ENCODE measurements around the gene NHS. TPM values are rescaled to one million over a fixed set of nuclear protein-coding genes. Genes with fewer than 3 reads are reported as not detected.

The NHS gene
- total and polyA plus RNA-seq, 2 of the 13 experiments (the other 11 are each of a cell fraction or from before 2014, with no cell fraction given), result 0.02 TPM; not detected in 1

GRCh38 chrX:17499512-17499911 lies 124.5 kb downstream of the NHS start (continued):
- TF ChIP-seq ZNF407 (CRISPR knock-in tag; IDR thresholded peaks at IDR 0.05; ENCODE audit: not compliant biosample characterization), result no peak
- no peak for TF ChIP-seq ZNF282 (IDR thresholded peaks at IDR 0.05; ENCODE audit: partially characterized antibody)
- TF ChIP-seq ZNF382 (CRISPR knock-in tag; IDR thresholded peaks at IDR 0.05; ENCODE audit: borderline replicate concordance), result no peak
- no peak for TF ChIP-seq FOXO4 (CRISPR knock-in tag; conservative IDR thresholded peaks at IDR 0.05)
- TF ChIP-seq ATM (IDR thresholded peaks at IDR 0.05; ENCODE audit: borderline replicate concordance), result no peak
- no peak for TF ChIP-seq ADNP (CRISPR knock-in tag; IDR thresholded peaks at IDR 0.05)
- TF ChIP-seq JUND (CRISPR knock-in tag; IDR thresholded peaks at IDR 0.05), result no peak
- TF ChIP-seq FUBP1 (CRISPR knock-in tag; IDR thresholded peaks at IDR 0.05; ENCODE audit: borderline replicate concordance), result no peak
- TF ChIP-seq BRF2 (CRISPR knock-in tag; IDR thresholded peaks at IDR 0.05), result no peak
